G401 (cell line): ENCODE data around the gene TMPRSS12. TPM values are rescaled to one million over a fixed set of nuclear protein-coding genes. Genes with fewer than 3 reads are reported as not detected.

Source experiments
- total RNA-seq: library from RNA; depleted of rRNA; stranded (reverse); fragments of >200 nt; shearing (Covaris generic); gene quantifications from 2 replicates; pipeline ENCODE4 v1.2.3, GENCODE V29; 2014; rRNA removed

The TMPRSS12 gene
- total RNA-seq, 1 experiment from 2014 or later = not detected

Other genes with a start within 250 kb of the TMPRSS12 start
- 31.8 and 48.3 TPM in 2 replicates for gene ATF1, start 78.8 kb upstream of the TMPRSS12 start, total RNA-seq
- not detected in 2 replicates for gene HIGD1C, start 109.6 kb downstream of the TMPRSS12 start, total RNA-seq
- 24.6 and 37.1 TPM in 2 replicates for gene SLC11A2, start 183.5 kb downstream of the TMPRSS12 start, total RNA-seq
- 47.9 and 63.2 TPM in 2 replicates for gene LETMD1, start 205.4 kb downstream of the TMPRSS12 start, total RNA-seq
- gene CSRNP2, start 240.7 kb downstream of the TMPRSS12 start, total RNA-seq = 9.8 and 19.8 TPM in 2 replicates